Osteoblast (primary cell): ENCODE results near the gene CMA1. TPM values are rescaled to one million over a fixed set of nuclear protein-coding genes. Genes with fewer than 3 reads are reported as not detected.
"Not testable (repeated sequence)": the region's sequence is repeated elsewhere in the genome, so short reads cannot be mapped to it uniquely, and the experiment has no call there.

Experiments used
- DNase-seq: peaks from one replicate; pipeline ENCODE4 v3.0.0; 2011; ENCODE audit warnings: low spot score, mixed read lengths; ENCODE audit not compliant: insufficient read length; ENCODE audit errors: missing footprints
- H2AFZ ChIP-seq: 2 replicates; pipeline ENCODE4 v1.6.0; 2011; ENCODE audit warnings: mild to moderate bottlenecking, low read length
- H3K27ac ChIP-seq: 2 replicates; pipeline ENCODE4 v1.5.1; 2011; ENCODE audit warnings: mild to moderate bottlenecking, low read depth, low read length, moderate library complexity
- H3K27me3 ChIP-seq: 2 replicates; pipeline ENCODE4 v1.6.0; 2012; ENCODE audit warnings: mild to moderate bottlenecking, control low read depth, inconsistent platforms, low read length, moderate library complexity; ENCODE audit not compliant: insufficient read depth
- H3K36me3 ChIP-seq: 2 replicates; pipeline ENCODE4 v1.5.1; 2011; ENCODE audit warnings: mild to moderate bottlenecking, low read length, control low read depth, moderate library complexity; ENCODE audit not compliant: insufficient read depth
- H3K4me1 ChIP-seq: 2 replicates; pipeline ENCODE4 v1.5.1; 2011; ENCODE audit warnings: mild to moderate bottlenecking, low read length, control low read depth, moderate library complexity; ENCODE audit not compliant: insufficient read depth
- H3K4me2 ChIP-seq: 2 replicates; pipeline ENCODE4 v1.6.0; 2011; ENCODE audit warnings: mild to moderate bottlenecking, low read length; ENCODE audit not compliant: insufficient read depth
- H3K4me3 ChIP-seq: fragments of 200-600 bp; sonication (generic); 3 replicates; pipeline ENCODE4 v1.5.1; 2012; ENCODE audit warnings: mild to moderate bottlenecking, low read length, inconsistent platforms; ENCODE audit not compliant: insufficient read depth
- H3K79me2 ChIP-seq: 2 replicates; pipeline ENCODE4 v1.6.0; 2012; ENCODE audit warnings: mild to moderate bottlenecking, low read length, control low read depth, inconsistent platforms; ENCODE audit not compliant: insufficient read depth
- H3K9me3 ChIP-seq: 2 replicates; pipeline ENCODE4 v1.5.1; 2011; ENCODE audit warnings: low read depth, low read length, control low read depth
- H4K20me1 ChIP-seq: 2 replicates; pipeline ENCODE4 v1.6.0; 2012; ENCODE audit warnings: mild to moderate bottlenecking, low read length, control low read depth; ENCODE audit not compliant: insufficient read depth
- total RNA-seq: library from RNA; depleted of rRNA; stranded (reverse); fragments of >200 nt; gene quantifications from 2 replicates; pipeline ENCODE4 v1.2.3, GENCODE V29; 2012
- TF ChIP-seq, protein P1 (sequence below): IDR thresholded peaks from 2 replicates; pipeline ENCODE4 v1.5.1; 2011; ENCODE audit warnings: mild to moderate bottlenecking, low read depth, low read length, moderate library complexity; ENCODE audit errors: extremely low read depth

CMA1 gene
- not detected in 2 replicates for total RNA-seq

DNA sequence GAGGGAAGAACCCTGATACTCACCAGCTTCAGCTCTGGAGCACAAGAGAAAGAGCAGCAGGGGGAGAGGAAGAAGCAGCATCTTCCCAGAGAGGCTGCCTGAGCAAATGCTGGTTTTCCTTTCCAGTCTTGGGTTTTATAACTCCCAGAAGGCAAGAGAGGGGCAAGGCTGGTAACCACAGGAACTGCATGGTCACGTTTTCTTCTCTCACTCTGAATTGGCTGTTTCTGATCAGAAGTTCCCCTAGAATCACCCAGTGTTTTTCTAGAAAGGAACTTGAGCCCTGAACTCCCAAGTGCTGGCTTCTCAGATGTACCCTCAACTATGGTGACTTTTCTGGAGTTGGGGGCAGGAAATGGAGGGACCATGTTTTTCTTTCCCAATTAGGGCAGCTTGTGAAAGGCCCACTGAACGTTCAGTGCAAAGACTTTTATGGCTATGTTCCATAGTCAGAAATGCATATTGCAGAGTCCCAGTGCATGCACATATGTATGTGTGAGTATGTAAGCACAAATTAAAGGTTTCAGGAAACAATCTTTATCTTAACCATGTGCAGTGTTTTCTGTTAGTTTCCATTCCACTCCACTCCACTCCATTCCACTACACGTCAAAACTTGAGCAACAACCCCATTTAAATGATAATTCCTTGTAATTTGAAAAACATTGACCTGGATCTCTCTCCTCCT is at the start of gene CMA1:
Gene CMA1, minus strand, starts transcription at position 111 of the 686 bp plus-strand sequence. Its CDS starts 30 bp downstream, at position 81.
- no peak within 1 kb of the TSS for H3K27ac ChIP-seq
- no peaks in the 10 kb centered on the region for H3K79me2 ChIP-seq
- H4K20me1 ChIP-seq: no peaks in the 10 kb centered on the region
- H3K4me3 ChIP-seq: no peak within 1 kb of the TSS
- no peak within 1 kb of the TSS for H2AFZ ChIP-seq
- TF ChIP-seq, protein P1, sequence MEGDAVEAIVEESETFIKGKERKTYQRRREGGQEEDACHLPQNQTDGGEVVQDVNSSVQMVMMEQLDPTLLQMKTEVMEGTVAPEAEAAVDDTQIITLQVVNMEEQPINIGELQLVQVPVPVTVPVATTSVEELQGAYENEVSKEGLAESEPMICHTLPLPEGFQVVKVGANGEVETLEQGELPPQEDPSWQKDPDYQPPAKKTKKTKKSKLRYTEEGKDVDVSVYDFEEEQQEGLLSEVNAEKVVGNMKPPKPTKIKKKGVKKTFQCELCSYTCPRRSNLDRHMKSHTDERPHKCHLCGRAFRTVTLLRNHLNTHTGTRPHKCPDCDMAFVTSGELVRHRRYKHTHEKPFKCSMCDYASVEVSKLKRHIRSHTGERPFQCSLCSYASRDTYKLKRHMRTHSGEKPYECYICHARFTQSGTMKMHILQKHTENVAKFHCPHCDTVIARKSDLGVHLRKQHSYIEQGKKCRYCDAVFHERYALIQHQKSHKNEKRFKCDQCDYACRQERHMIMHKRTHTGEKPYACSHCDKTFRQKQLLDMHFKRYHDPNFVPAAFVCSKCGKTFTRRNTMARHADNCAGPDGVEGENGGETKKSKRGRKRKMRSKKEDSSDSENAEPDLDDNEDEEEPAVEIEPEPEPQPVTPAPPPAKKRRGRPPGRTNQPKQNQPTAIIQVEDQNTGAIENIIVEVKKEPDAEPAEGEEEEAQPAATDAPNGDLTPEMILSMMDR: no peak
- no peak within 1 kb of the TSS for H3K4me2 ChIP-seq
- DNase-seq: no peak
- H3K9me3 ChIP-seq: no peaks in the 10 kb centered on the region
- no peaks in the 10 kb centered on the region for H3K27me3 ChIP-seq
- no peaks in the 10 kb centered on the region for H3K36me3 ChIP-seq
- no peaks in the 10 kb centered on the region for H3K4me1 ChIP-seq

DNA sequence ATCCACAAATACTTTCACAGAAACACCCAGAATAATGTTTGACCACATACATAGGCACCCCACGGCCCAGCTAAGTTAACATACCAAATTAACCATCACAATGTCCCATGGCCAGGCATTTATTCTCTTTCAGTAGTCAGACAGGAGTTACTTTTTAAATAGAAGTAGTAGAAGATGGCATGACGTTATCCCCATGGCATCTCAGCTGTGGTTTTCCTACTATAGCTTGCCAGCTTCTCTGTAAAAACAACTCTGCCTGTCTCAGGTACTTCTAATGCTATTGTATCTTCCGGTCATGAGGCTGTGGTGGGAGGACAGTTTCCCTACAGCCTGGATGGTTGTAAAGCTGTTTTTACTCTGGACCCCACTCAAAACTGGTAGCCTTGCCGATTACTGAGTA is 48.7 kb upstream of the CMA1 start:
- Histone ChIP-seq H3K4me2 (no peak overlapping the region), H3K27ac (no peak overlapping the region), H3K79me2 (no peaks in the 10 kb centered on the region)

DNA sequence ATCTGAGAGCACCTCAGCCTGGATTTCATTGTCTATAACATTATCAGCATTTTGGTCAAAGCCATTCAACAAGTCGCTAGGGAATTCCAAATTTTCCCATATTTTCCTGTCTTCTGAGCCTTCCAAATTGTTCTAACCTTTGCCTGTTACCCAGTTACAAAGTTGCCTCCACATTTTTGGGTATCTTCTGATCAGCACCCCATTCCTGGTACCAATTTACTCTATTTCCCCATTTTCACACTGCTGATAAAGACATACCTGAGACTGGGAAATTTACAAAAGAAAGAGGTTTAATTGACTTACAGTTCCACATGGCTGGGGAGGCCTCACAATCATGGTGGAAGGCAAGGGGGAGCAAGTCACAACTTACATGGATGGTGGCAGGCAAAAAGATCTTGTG is 41.0 kb upstream of the CMA1 start:
- H3K4me3 ChIP-seq, H3K27me3 ChIP-seq, DNase-seq, H3K9me3 ChIP-seq, H2AFZ ChIP-seq, H4K20me1 ChIP-seq, H3K27ac ChIP-seq, H3K36me3 ChIP-seq, H3K79me2 ChIP-seq, H3K4me1 ChIP-seq, H3K4me2 ChIP-seq: not testable (repeated sequence)

More for the DNA sequence above, 48.7 kb upstream of the CMA1 start:
- H3K4me1 ChIP-seq: no peaks in the 10 kb centered on the region
- H4K20me1 ChIP-seq: no peaks in the 10 kb centered on the region
- no peak overlapping the region for H3K4me3 ChIP-seq
- no peaks in the 10 kb centered on the region for H3K9me3 ChIP-seq
- no peak overlapping the region for H2AFZ ChIP-seq
- H3K27me3 ChIP-seq: no peaks in the 10 kb centered on the region
- TF ChIP-seq, protein P1: no peak
- DNase-seq: no peak
- no peaks in the 10 kb centered on the region for H3K36me3 ChIP-seq

GRCh38 chr14:24542346-24542936 is 34.4 kb upstream of the CMA1 start:
- no peak for DNase-seq
- TF ChIP-seq, protein P1: no peak
- Histone ChIP-seq H2AFZ (no peak overlapping the region), H3K79me2 (no peaks in the 10 kb centered on the region), H3K4me3 (no peak overlapping the region), H3K36me3 (no peaks in the 10 kb centered on the region), H3K9me3 (no peaks in the 10 kb centered on the region), H3K27ac (no peak overlapping the region), H4K20me1 (no peaks in the 10 kb centered on the region), H3K27me3 (no peaks in the 10 kb centered on the region), H3K4me1 (no peaks in the 10 kb centered on the region), H3K4me2 (no peak overlapping the region)
